SIG-M5 (cell line): ENCODE measurements around the gene SLC26A11.

Experiments
- DNase-seq: peaks from one replicate; lab custom pipeline; 2025; lab: John Stamatoyannopoulos, UW

Gene SLC26A11

DNA sequence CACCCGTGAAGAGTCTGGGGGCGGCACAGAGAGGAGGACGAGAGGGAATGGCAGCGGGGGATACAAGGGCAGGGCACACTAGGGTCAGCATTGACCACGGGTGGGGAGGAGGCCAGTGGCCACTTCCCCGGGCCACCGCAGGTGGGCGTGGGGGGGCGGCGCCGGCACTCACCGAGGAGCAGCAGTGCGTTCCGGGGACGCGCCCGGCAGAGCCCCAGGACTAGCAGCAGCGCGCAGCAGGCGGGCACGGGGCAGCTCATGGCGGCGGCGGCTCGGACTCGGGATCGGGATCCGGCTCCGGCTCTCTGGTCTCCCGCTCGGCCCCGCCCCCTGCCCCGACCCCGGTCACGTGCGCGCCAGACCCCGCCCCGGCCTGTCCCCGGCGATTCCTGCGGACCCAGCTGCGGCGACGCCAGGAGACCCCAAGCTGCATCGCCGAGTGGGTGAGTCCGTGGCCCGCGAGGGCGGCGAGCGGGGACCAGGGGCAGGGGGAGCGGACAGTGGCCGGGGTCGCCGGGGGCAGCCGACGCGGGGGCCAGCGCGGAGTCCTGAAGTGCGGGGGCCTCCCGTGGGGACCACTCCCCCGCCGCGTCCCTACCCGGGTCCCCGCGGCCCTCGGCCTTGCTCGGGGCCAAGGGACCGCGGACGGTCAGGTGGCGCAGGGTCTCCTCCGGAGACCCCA lies at the start of gene SLC26A11, which contains the start of gene SGSH:
Gene SLC26A11, plus strand, starts transcription at position 374 of the 682 bp plus-strand sequence. CDS start 1,134 bp downstream, outside the sequence.
Gene SGSH, minus strand, starts transcription at position 280 of the 682 bp plus-strand sequence. Its CDS starts 20 bp downstream, at position 260.
- DNase-seq, result no peak

DNA sequence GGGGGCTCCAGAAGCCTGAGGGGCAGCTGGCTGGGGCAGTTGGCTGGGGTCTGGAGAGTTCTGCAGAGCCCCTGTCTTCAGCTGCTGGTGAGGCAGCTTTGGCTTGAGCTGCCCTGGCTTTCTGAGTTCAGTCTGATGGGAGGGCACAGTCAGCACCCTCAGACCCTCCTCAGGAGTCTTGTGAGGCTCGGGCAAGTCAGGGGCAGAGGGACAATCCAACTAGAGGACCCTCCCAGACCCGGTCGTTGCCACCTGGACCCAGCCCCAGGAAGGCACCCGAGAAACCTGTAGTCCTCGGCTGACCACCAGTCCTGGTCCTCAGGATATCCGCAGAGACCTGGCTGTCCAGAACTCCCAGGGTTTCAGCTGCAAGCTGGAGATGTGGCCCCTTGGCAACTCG lies 48.5 kb upstream of the SLC26A11 start:
- no peak for DNase-seq

DNA sequence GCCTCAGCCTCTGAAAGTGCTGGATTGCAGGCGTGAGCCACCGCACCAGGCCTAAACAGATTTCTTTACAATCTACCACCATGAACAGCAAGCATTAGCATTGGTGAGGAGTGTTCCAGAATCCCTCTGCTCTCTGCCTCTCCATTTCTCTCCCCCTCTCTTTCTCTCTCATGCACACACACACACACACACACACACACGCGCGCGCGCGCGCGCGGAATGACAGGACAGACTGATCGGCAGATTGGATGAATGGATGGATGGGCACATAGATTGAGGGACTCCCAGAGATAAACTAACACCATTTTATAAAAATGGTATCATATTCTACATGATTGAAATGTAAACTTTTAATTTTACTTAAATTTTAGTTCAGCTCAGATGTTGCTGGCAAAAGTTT lies 47.1 kb upstream of the SLC26A11 start:
- no peak for DNase-seq

DNA sequence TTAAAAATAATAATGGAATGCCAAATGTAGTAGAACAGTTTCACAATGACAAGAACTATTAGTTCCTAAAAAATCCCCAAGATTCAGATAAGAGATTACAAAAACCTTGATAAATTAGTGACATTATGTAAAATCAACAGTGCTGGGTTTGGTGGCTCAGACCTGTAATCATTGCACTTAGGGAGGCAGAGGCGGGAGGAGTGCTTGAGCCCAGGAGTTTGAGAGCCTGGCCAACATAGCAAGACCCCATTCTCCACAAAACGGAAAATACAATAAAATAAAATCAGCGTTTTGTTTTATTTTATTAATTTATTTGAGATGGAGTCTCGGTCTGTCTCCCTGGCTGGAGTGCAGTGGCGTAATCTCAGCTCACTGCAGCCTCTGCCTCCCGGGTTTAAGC lies 46.3 kb upstream of the SLC26A11 start:
- no peak for DNase-seq

DNA sequence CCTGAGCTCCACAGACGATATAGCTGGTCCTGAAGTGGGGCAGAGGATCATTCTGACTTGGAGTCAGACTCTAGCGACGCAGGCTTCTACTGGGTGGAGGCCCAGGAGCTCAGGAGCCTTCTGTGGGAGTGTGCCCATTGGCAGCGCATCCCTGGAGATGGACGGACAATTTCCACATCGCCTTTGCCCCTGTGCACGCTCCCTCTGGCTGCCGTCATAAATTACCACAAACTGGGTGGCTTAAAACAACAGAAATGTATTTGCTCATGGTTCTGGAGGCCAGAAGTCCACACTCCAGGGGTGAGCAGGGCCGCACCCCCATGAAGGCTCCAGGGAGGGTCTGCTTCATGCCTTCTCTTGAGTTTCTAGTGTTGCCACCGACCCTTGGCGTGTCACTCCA lies 43.5 kb upstream of the SLC26A11 start:
- no peak for DNase-seq

DNA sequence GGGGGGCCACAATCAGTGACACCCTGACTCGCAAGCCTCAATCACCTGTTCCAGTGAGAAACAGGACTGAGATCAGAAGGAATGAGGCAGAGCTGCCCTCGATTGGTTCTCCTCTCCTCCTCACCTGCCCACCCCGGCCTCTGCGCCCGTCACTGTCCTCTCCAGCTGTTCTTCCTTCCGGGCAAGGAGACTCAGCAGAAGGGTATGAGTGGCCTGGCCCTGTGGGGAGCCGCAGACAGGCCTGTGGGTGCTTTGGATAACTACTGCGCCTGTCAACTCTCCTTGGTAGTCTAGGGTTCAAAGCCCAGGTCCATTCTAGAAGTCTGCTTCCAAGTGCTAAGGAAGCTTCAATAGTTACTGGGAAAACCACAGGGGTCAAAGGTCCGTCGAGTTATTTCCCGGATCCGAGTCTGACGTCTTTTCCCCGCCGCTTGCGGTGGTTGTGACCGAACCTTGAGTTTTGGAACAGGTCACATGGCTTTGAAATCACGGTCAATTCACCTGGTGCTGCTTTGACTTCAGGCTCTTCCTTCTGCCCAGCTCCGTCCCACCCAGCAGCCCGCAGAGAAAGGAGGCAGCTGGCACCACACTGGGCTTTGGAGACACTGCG lies 42.1 kb upstream of the SLC26A11 start:
- DNase-seq, result no peak

DNA sequence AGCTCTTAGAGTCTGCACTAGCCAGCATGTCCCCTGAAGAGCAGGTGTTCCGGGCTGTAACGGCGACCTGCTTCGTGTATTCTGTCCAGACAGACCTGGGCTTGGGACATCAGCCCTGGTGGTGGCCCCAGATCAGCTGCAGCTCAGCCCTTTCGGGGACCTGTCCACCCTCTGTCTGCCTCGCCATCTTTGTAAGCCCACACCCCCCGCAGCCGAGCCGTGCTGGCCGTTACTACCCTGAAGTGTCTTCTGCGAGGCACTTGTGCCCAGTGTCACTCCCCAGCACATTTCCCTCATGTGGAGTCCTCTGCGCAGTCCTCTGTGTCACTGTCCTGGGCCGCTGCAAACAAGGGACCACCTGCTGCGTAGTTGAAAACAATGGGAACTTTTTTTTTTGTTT lies 40.0 kb upstream of the SLC26A11 start:
- no peak for DNase-seq

DNA sequence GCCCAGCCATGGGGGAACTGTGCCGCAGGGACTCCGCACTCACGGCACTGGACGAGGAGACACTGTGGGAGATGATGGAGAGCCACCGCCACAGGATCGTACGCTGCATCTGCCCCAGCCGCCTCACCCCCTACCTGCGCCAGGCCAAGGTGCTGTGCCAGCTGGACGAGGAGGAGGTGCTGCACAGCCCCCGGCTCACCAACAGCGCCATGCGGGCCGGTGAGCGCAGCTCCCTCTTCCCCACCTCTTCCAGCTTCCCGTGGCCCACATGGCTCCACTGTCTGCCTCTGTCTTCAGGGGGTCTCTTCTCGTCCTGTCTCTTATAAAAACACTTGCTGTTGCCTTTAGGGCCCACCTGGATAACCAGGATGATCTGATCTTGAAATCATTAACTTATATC lies 38.8 kb upstream of the SLC26A11 start:
- no peak for DNase-seq

DNA sequence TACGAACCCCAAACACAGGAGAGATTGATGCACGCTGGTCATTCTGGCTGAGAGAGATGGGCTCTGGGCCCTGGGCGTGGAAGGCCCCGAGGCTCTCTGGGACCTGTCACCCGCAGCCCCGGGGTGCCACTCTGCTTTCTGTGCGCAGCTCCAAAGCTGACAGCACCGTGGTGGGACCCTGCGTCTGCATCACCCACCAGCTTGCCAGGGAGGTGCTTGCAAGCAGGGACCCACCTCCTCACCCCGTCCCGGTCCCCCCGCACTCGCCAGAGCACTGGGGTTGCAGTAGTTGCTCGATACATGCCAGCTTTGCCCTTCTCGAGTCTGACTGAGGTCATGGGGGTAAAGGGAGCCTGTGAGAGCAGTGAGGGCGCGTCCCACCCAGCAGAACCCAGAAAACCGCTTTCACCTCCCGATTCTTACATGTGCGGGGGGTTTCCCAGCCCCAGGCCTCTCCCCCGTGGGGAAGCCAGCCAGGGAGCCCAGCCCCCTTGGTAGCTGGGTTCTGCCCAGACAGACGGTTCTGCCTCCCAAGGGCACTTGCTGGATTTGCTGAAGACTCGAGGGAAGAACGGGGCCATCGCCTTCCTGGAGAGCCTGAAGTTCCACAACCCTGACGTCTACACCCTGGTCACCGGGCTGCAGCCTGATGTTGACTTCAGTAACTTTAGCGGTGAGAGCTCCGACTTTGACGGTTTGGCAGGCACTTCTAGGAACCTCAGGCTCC lies 37.9 kb upstream of the SLC26A11 start:
- DNase-seq, result no peak

DNA sequence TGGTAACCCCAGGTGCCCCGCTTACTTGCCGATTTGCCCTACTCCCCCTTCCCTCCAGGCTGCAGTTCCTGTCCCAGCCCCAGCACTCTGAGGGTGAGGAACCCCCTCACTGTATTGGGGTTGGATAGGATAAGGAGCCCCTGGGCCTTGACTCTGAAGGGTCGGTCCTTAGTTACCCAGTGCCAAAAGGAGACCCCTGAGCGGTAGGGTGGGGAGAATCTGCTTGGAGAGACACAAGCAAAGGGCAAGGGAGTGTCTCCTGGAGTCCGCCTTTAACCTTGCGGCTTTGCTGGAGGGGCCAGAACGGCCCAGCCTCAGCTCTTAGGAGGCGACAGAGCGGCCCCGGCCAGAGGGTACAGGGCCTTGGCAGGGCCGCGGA lies 37.4 kb upstream of the SLC26A11 start:
- DNase-seq, result no peak

DNA sequence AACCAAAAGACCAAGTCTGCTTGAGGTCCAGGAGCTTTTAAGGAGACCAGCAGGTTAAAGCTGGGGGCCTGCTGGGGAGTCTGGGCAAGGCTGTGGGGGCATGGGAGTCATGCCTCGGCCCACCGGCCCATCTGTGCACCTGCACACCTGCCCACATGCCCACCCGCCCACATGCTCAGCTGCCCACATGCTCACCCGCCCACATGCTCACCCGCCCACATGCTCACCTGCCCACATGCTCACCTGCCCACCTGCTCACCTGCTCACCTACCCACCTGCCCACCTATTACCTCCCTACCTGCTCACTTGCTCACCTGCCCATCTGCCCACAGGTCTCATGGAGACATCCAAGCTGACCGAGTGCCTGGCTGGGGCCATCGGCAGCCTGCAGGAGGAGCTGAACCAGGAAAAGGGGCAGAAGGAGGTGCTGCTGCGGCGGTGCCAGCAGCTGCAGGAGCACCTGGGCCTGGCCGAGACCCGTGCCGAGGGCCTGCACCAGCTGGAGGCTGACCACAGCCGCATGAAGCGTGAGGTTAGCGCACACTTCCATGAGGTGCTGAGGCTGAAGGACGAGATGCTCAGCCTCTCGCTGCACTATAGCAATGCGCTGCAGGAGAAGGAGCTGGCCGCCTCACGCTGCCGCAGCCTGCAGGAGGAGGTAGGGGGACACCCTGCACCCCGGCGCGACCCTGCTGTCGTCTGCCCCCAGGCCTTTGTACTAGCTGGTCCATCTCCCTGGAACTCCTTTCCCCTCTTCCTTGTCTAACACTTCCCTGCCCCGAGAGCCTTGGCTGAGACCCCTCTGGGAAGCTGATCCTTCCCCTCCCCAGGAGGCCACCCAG lies 36.4 kb upstream of the SLC26A11 start:
- DNase-seq, result no peak

DNA sequence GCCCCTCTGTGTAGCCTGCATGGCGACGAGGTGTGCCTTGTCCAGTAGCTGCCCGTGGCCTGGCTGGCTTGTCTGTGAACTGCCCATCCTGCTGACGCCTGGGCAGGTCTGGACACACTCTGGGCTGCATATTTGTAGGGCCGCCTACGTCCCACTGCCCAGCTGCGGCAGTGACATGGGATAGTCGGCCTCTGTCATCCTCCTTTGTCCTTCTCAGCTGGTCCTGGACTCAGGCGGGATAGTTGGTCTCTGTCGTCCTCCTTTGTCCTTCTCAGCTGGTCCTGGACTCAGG lies 35.9 kb upstream of the SLC26A11 start:
- DNase-seq, result no peak

DNA sequence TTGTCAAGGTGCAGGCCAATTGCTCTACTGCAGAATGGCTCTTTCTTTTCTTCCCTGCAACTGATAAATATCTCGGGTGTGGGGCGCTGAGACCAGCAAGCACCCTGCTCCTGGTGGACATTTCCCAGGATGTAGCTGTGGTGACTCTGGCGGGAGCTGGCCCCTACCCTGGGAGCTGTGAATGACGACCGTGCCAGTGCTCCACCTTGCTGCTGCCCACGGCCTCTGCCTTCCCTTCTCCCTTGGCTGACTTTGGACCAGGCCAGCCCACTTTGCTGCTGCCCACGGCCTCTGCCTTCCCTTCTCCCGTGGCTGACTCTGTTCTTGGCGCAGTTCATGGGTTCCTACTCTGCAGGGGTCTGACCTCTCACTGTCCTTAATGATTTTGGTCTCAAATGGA lies 34.3 kb upstream of the SLC26A11 start:
- DNase-seq, result no peak

DNA sequence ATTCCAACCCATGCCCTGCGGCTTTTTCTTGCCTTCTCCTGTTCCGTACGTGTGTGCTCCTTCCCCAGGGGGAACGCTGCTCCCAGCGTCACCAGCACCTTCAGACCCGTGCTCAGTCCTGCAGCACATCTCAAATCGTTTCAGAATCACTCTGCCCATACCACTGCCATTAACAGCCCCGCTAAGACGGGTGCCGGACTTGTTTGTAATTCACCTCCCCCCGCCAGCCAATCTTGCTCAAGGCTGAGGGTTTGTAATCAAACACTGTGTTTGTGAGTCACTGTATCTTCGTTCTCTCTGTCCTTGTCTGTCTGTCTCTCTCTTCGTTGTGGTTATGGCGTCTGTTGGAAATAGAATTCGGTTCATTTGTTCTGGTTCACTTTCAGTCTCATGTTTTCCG lies 33.1 kb upstream of the SLC26A11 start:
- no peak for DNase-seq

DNA sequence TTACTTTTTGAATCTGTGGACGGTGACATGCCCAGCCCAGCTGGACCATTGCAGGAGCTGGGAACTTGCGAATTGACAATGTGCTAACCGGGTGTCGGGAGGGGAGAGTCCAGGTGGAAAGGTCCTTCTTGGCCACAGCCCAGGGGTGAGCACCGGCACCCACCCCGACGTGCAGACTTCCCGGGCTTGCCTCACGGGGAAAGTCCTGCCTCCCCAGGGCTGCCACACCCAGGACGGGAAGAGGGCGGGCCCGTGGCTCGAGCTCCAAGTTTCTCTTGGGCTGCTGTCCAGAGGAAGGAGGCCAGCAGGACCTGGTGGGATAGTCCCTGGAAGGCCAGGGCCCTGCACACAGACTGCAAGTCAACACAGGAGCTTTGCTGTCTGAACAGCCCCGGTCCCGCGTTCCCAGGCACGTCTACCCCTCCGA lies 32.7 kb upstream of the SLC26A11 start:
- DNase-seq, result no peak

DNA sequence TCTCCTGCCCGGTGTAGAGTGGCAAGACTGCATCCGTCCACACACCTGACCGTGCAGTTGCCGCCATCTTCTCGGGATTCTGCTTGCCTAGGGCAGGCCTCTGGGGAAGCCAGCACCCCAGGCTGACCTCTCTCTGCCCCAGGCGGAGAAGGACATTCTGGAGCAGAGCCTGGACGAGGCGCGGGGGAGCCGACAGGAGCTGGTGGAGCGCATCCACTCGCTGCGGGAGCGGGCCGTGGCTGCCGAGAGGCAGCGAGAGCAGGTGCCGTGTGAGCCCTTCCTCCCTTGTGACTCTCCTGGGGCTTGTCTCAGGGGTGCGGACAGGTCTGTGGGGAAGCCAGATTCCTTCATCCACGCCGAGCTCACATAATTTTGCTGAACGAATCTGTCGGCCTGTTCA lies 30.6 kb upstream of the SLC26A11 start:
- no peak for DNase-seq

DNA sequence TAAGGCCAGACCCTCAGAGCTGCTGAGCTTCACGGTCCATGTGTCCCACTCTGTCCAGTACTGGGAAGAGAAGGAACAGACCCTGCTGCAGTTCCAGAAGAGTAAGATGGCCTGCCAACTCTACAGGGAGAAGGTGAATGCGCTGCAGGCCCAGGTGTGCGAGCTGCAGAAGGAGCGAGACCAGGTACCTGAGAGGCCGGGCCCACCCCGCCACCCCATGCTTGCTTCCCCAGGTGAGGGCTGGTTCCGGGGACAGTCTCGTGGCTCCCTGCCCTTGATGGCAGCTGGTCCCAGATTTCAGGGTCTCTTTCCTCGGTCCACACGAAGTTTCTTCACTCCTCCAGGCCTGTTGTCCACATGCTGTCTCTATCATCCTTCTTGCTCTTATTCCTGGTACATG lies 29.5 kb upstream of the SLC26A11 start:
- DNase-seq, result no peak

DNA sequence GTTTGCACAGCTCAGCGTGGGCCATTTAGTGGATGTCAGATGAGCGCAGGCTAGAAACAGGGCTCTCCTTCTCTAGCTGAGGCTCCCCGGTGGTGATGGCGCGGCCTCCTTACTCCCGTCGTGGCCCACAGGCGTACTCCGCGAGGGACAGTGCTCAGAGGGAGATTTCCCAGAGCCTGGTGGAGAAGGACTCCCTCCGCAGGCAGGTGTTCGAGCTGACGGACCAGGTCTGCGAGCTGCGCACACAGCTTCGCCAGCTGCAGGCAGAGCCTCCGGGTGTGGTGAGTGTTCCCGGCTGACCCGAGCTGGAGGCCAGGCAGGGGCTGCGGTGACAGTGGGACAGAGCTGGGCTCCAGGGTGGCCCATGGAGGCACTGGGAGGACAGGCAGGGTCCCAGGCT lies 29.0 kb upstream of the SLC26A11 start:
- DNase-seq, result no peak

DNA sequence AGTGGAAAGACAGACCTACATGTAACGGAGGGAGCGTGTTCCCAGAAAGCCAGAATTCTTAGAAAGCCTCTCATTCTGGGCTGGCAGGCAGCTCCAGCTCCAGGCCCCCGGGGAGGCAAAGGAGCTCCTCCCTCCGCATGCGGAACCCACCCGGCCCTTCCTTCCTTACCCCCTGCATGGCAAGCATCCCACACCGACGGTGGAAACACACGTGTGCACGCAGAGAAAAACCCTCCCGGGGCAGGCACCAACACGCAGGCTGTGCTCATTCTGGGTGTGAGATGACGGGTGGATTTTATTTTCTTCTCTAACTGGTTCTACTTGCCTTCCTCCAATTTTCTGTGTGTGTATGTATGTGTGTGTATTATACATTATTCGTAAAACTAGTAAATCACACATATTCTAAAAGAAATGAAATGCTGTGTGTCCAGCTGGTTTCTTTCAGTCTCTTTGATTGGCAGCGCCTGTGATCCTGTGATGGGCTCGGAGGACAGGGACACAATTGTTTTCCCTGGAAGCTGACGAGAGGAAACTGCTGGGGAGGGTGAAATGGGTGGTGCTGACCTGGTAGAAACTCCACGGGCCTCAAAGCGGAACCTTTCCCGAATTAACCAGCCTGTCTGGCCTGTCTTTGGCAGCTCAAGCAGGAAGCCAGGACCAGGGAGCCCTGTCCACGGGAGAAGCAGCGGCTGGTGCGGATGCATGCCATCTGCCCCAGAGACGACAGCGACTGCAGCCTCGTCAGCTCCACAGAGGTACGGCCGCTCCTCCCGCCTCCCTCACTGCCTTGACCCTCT lies 28.2 kb upstream of the SLC26A11 start:
- no peak for DNase-seq

DNA sequence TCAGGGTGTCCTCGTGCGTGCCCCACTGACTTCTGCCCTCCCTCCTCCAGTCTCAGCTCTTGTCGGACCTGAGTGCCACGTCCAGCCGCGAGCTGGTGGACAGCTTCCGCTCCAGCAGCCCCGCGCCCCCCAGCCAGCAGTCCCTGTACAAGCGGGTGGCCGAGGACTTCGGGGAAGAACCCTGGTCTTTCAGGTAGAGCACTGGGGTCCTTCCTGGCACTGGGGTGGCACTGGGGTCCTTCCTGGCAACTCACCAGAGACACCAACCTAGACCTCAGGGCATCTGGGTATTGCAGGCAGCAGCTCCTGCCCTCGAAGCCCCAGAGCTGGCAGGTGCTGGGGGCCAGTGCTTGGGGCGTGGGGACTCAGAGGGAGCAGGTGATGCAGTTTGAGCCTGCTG lies 25.1 kb upstream of the SLC26A11 start:
- DNase-seq, result no peak

DNA sequence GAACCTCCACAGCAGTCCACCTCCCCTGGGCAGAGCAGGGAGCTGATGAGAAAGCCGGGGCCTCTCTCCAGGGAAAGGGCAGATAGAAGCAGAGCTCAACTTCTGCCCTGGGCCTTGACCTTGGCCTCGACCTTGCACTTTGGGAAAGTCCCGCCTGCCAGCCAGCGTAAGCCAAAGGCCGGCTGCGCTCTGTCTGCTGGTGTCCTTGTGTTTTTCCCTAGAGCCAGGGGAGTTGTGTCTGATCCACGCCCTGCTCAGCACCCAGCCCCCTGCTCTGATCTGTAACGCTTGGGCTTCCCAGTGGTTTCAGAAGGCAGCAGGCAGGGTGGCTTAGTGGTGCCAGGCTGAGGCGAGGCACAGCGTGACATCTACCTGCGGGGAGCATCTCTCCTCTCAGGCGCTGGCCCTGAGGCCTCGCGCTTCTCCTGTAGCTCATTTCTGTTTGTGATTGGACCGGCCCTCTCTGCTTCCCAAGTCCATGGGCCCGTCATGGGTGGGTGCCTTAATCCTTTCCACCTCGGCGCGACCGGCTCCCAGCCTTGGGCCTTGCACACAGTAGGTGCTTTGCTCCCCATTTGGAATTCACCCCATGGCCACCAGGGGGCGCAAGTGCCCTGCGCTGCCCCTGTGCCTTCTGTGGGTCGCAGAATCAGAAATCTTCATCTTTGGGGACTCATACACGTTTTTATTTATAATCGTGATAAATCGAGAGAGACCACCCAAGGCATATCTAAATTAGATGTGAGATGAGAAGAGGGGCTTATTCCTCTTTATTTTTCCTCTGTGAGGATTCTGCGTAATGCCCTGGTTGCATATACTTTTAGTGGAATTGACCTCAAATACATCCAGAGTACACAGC lies 24.3 kb upstream of the SLC26A11 start:
- no peak for DNase-seq
